Right atrium auricular region (tissue), 2 donors: ENCODE measurements around the gene RHBDD1. TPM values are rescaled to one million over a fixed set of nuclear protein-coding genes. Genes with fewer than 3 reads are reported as not detected.

ENCODE experiments used
- DNase-seq: peaks from one replicate; pipeline ENCODE4 v3.0.0-alpha.2; 2019; ENCODE audit warnings: low spot score
- H3K27ac ChIP-seq, 2 donors: fragments of 200-600 bp; sonication (generic); 1 replicate in 1 of 2; 2 replicates in 1 of 2; pipeline ENCODE4 v1.5.1; 2016 to 2019
- H3K27me3 ChIP-seq, 2 donors: fragments of 200-600 bp; sonication (generic); one replicate each; pipeline versions ENCODE4 v1.5.1 to v1.6.0; 2017 to 2019
- H3K36me3 ChIP-seq: fragments of 200-600 bp; sonication (generic); one replicate; pipeline ENCODE4 v1.5.1; 2016
- H3K4me1 ChIP-seq, 2 donors: fragments of 200-600 bp; sonication (generic); one replicate each; pipeline versions ENCODE4 v1.5.1 to v1.6.0; 2017 to 2019
- H3K4me3 ChIP-seq, 2 donors: fragments of 200-600 bp; sonication (generic); 1 replicate in 1 of 2; 2 replicates in 1 of 2; pipeline ENCODE4 v1.5.1; 2017 to 2019; ENCODE audit warnings: mild to moderate bottlenecking in 1 of 2, moderate library complexity in 1 of 2
- H3K9me3 ChIP-seq, 2 donors: fragments of 200-600 bp; sonication (generic); one replicate each; pipeline ENCODE4 v1.5.1; 2019
- CTCF ChIP-seq, 2 donors: fragments of 200-600 bp; sonication (generic); IDR thresholded peaks; one replicate each; pipeline ENCODE4 v1.5.1; 2019; ENCODE audit warnings: antibody characterized with exemption in 2 of 2
- total RNA-seq, 2 donors: library from RNA; depleted of rRNA; stranded (reverse); fragments of >200 nt; gene quantifications; one replicate each; pipeline ENCODE4 v1.1.0, GENCODE V29; 2016

The RHBDD1 gene
- total RNA-seq, 2 donors from 2014 or later: 12.3 to 16.1 TPM

GRCh38 chr2:226884166-226884565, 48.3 kb downstream of the RHBDD1 start:
- no peaks in the 10 kb centered on the region for H3K27me3 ChIP-seq
- TF ChIP-seq CTCF (IDR thresholded peaks at IDR 0.05): no peak
- DNase-seq: no peak
- H3K9me3 ChIP-seq: no peaks in the 10 kb centered on the region
- H3K27ac ChIP-seq: no peak overlapping the region
- no peak overlapping the region for H3K4me3 ChIP-seq
- H3K4me1 ChIP-seq: no peaks in the 10 kb centered on the region
- no peaks in the 10 kb centered on the region for H3K36me3 ChIP-seq

GRCh38 chr2:226885769-226886435, 50.0 kb downstream of the RHBDD1 start:
- no peaks in the 10 kb centered on the region for H3K4me1 ChIP-seq
- H3K36me3 ChIP-seq: no peaks in the 10 kb centered on the region
- H3K4me3 ChIP-seq: no peak overlapping the region
- TF ChIP-seq CTCF (IDR thresholded peaks at IDR 0.05): no peak
- DNase-seq: no peak
- H3K27ac ChIP-seq: no peak overlapping the region
- H3K27me3 ChIP-seq: no peaks in the 10 kb centered on the region
- H3K9me3 ChIP-seq: no peaks in the 10 kb centered on the region

- TF ChIP-seq CTCF (IDR thresholded peaks at IDR 0.05): no peak
- no peaks in the 10 kb centered on the region for H3K9me3 ChIP-seq
- H3K4me1 ChIP-seq: peaks cover 0 to 11% of the 10 kb centered on the region in 2 donors
- no peak overlapping the region for H3K4me3 ChIP-seq
- H3K27me3 ChIP-seq: no peaks in the 10 kb centered on the region
- H3K27ac ChIP-seq: no peak overlapping the region
- DNase-seq: no peak
- H3K36me3 ChIP-seq: no peaks in the 10 kb centered on the region
Measured at GRCh38 chr2:226887940-226888339, 52.1 kb downstream of the RHBDD1 start.

- no peak for DNase-seq
- no peak overlapping the region for H3K27ac ChIP-seq
- no peaks in the 10 kb centered on the region for H3K9me3 ChIP-seq
- no peaks in the 10 kb centered on the region for H3K36me3 ChIP-seq
- TF ChIP-seq CTCF (IDR thresholded peaks at IDR 0.05): no peak
- H3K27me3 ChIP-seq: no peaks in the 10 kb centered on the region
- no peak overlapping the region for H3K4me3 ChIP-seq
- peaks cover 0 to 11% of the 10 kb centered on the region in 2 donors for H3K4me1 ChIP-seq
Measured at GRCh38 chr2:226888378-226888965, 52.6 kb downstream of the RHBDD1 start.

- no peaks in the 10 kb centered on the region for H3K27me3 ChIP-seq
- no peak overlapping the region for H3K27ac ChIP-seq
- H3K9me3 ChIP-seq: no peaks in the 10 kb centered on the region
- peaks cover 0 to 11% of the 10 kb centered on the region in 2 donors for H3K4me1 ChIP-seq
- TF ChIP-seq CTCF (IDR thresholded peaks at IDR 0.05): no peak
- no peak for DNase-seq
- no peak overlapping the region for H3K4me3 ChIP-seq
- H3K36me3 ChIP-seq: no peaks in the 10 kb centered on the region
Measured at GRCh38 chr2:226888971-226889370, 53.1 kb downstream of the RHBDD1 start.
